Ovary (tissue), 9 donors: ENCODE data around the gene ZSWIM8. TPM values are rescaled to one million over a fixed set of nuclear protein-coding genes. Genes with fewer than 3 reads are reported as not detected.

Source experiments
- DNase-seq, 5 donors: peaks; one replicate each; pipeline ENCODE4 v3.0.0-alpha.2; 2019 to 2020
- H3K27ac ChIP-seq, 2 donors: fragments of 200-600 bp; one replicate each; pipeline versions ENCODE4 v1.5.1 to v1.8.0; 2019 to 2022
- H3K27me3 ChIP-seq: fragments of 200-600 bp; one replicate; pipeline ENCODE4 v1.8.0; 2022
- H3K36me3 ChIP-seq: fragments of 200-600 bp; sonication (generic); one replicate; pipeline ENCODE4 v1.5.1; 2019
- H3K4me1 ChIP-seq: one replicate; pipeline ENCODE4 v1.8.1; 2013; ENCODE audit warnings: mild to moderate bottlenecking, moderate library complexity; ENCODE audit not compliant: insufficient read depth
- H3K4me3 ChIP-seq: fragments of 200-600 bp; sonication (generic); one replicate; pipeline ENCODE4 v1.5.1; 2017
- H3K9me3 ChIP-seq, 2 donors: fragments of 200-600 bp in 1 of 2; sonication (generic) in 1 of 2; one replicate each; pipeline versions ENCODE4 v1.5.1 to v1.8.1; 2013 to 2019; ENCODE audit warnings: mild to moderate bottlenecking in 1 of 2, moderate library complexity in 1 of 2
- CTCF ChIP-seq, 3 donors: fragments of 450-650 bp in 2 of 3; fragments of 200-600 bp in 1 of 3; IDR thresholded peaks; one replicate each; pipeline versions ENCODE4 v1.5.1 to v1.8.0; 2016 to 2022; ENCODE audit warnings: antibody characterized with exemption in 3 of 3, mild to moderate bottlenecking in 1 of 3
- EP300 ChIP-seq: sonication (generic); formaldehyde crosslinking; IDR thresholded peaks from one replicate; pipeline ENCODE4 v1.6.1; 2017; ENCODE audit warnings: antibody characterized with exemption
- POLR2A ChIP-seq: fragments of 450-650 bp; IDR thresholded peaks from one replicate; pipeline ENCODE4 v1.6.1; 2017; ENCODE audit warnings: antibody characterized with exemption, mild to moderate bottlenecking, moderate library complexity
- WGBS, 3 donors: extraction: QIAGEN DNeasy Blood & Tissue Kit in 1 of 3; methylation state at CpG; one replicate each; pipeline versions ENCODE4 v1.1.5 to v1.1.7; 2013 to 2017; 5-methylcytosine and 5-hydroxymethylcytosine counted together
- intact Hi-C, 4 donors: fragments of 100-400 bp; cut with DNase I; formaldehyde crosslinking; loops; one replicate each; pipeline versions ENCODE4 v1.11.0 to v1.15.1; 2022 to 2023
- polyA plus RNA-seq, 2 donors: library from polyadenylated mRNA; stranded (reverse); fragments of 200-250 nt in 1 of 2; fragments of 350-450 nt in 1 of 2; fragmentation: Illumina TruSeq in 1 of 2; extraction: RNeasy Lipid Tissue Mini Kit (QIAGEN cat#74804) in 1 of 2; gene quantifications; one replicate each; pipeline ENCODE4 v1.2.3, GENCODE V29; 2013 to 2014
- total RNA-seq, 7 donors: library from RNA; depleted of rRNA in 2 of 7; stranded (reverse); fragments of >200 nt in 2 of 7; fragmentation: NEBNext Ultra II Directional in 3 of 7; extraction: Animal tissue kit (Norgen Biotek cat#: 25700) in 3 of 7; gene quantifications; one replicate each; pipeline versions ENCODE4 v1.1.0 to v1.2.4, GENCODE V29; 2016 to 2023
- donor health status: DM: no; HTN: no; CAD: no; lungs with moderate emphysema.
- donor health status: DM: no; HTN: no; CAD: no.
- donor health status: Bipolar disorder and iron deficiency.
- donor health status: DM: yes; HTN: yes; CAD: no.
- donor health status: DM: no; HTN: no; CAD: no.
- donor health status: DM: yes; HTN: yes; CAD: no.

Gene ZSWIM8
- total and polyA plus RNA-seq, 9 donors: 42.7 to 90.7 (median 69.3) TPM

DNA sequence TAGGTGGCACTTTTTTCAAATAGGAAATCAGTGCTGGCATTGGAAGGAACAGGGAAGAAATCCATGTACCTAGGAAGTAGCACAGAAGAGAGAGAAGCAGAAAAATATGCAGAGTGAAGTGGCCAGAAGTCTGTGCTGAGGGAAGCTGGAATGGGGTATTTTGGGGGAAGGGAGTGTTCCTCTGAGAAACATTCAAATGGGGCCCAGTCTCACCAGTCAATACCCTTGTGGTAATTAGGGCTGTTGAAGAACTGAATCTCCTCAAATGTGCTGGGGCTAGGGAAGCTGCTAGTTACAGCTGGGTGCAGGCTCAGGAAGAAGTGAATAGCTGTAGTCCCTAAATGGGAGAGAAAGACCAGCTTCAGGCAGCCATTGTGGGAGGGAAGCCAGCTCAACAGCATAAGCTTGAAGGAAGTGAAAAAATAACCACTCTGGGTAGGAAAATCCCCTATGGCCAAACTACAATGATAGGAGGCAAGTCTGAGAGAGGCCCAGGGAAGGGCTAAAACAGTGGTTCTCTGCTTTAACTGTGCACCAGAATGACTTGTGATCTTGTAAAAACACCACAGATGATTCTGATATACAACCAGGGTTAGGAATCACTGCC is 18.4 kb downstream of the ZSWIM8 start:
- intact Hi-C loops: no loop called here
- Histone ChIP-seq H3K4me3 (no peak overlapping the region), H3K27ac (no peak overlapping the region), H3K4me1 (no peaks in the 10 kb centered on the region), H3K9me3 (no peaks in the 10 kb centered on the region), H3K27me3 (no peaks in the 10 kb centered on the region), H3K36me3 (no peaks in the 10 kb centered on the region)
- TF ChIP-seq POLR2A (no peak), CTCF (IDR thresholded peaks at IDR 0.05) (no peak), EP300 (no peak)
- no peak for DNase-seq

- Histone ChIP-seq H3K9me3 (no peaks in the 10 kb centered on the region), H3K4me1 (no peaks in the 10 kb centered on the region), H3K4me3 (no peak overlapping the region), H3K36me3 (no peaks in the 10 kb centered on the region), H3K27ac (no peak overlapping the region), H3K27me3 (no peaks in the 10 kb centered on the region)
- DNase-seq: no peak
- intact Hi-C loops: no loop called here
- no peak for TF ChIP-seq CTCF (IDR thresholded peaks at IDR 0.05)
- 87 to 89% (median 89%) methylated on average over 14 of the region's 14 CpGs for WGBS, 3 donors
Measured at GRCh38 chr10:73806176-73806950, 21.0 kb downstream of the ZSWIM8 start.

DNA sequence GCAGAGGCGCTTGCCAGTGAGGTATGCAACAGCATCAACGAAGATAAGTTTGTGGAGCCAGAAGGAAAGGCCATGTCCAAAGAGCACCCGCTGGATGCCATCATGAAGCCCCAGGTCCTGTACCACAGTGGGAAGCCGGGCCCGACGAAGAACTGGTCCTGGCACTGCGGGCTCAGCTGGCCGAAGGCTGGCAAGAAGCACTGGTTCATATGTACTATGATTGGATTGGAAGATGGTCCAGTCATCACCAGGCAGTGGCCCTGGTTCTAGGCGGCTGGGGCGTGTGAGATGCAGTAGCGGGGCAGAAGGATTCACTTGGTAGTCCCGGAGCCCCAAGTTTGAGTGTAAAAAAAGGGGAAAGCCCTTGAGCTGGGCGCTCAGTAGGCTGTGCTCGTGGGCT is 22.1 kb downstream of the ZSWIM8 start:
- TF ChIP-seq CTCF (IDR thresholded peaks at IDR 0.05) (no peak), EP300 (no peak), POLR2A (no peak)
- Histone ChIP-seq H3K4me1 (no peaks in the 10 kb centered on the region), H3K27me3 (no peaks in the 10 kb centered on the region), H3K36me3 (no peaks in the 10 kb centered on the region), H3K4me3 (no peak overlapping the region), H3K9me3 (no peaks in the 10 kb centered on the region), H3K27ac (no peak overlapping the region)
- intact Hi-C loops: no loop called here
- WGBS, 3 donors: 92 to 96% (median 96%) methylated on average over 14 of the region's 14 CpGs
- no peak for DNase-seq

DNA sequence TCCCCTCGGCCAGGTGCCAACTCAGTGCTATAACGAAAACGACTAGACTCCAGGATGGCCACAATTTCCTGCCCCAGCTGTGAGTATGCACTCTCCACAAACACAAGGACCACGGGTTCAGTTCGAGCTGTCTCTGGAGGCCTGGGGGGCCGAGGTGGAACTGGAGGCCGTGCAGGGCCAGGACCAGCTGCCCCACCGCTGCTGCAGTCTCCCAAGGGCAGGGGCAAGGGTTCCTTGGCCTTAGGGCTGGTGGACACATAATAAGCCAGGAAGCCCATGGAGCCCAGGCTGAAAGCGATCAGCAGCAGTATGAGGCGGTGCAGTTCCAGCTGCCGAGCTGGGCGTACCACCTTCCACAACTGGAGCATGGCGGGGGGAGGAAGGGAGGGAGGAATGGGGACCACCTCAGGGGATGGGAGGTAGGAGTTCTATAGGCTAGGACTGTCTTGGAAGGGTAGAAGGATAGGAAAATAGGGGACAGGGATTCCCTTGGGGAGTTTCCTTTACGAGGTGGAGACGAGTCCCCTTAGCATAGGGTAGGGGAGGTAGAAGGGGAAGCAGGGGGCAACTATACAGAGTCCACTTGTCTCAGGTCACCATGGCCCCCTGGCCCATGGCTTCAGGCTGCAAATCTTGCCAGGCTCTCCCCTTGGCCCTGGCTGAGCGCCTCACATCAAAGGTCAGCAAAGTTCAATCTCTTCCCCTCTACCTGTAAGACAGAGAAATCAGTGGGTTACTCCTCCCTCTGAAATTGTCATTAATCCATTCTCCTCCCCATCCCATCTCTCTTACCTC is 22.8 kb downstream of the ZSWIM8 start:
- Histone ChIP-seq H3K27ac (no peak overlapping the region), H3K4me1 (no peaks in the 10 kb centered on the region), H3K9me3 (no peaks in the 10 kb centered on the region), H3K27me3 (no peaks in the 10 kb centered on the region), H3K36me3 (no peaks in the 10 kb centered on the region), H3K4me3 (no peak overlapping the region)
- intact Hi-C loops: no loop called here
- no peak for DNase-seq
- no peak for TF ChIP-seq EP300
- no peak for TF ChIP-seq POLR2A
- no peak for TF ChIP-seq CTCF (IDR thresholded peaks at IDR 0.05)
- WGBS, 3 donors: 88 to 92% (median 92%) methylated on average over 16 of the region's 16 CpGs
